Spleen (tissue), 11 donors: Measurements from ENCODE around the gene DNAAF9. TPM values are rescaled to one million over a fixed set of nuclear protein-coding genes. Genes with fewer than 3 reads are reported as not detected.

Source experiments
- DNase-seq: peaks from one replicate; pipeline ENCODE4 v3.0.0-alpha.2; 2020
- H3K27ac ChIP-seq, 8 donors: fragments of 200-600 bp; sonication (generic) in 7 of 8; 1 replicate in 4 of 8; 2 replicates in 4 of 8; pipeline versions ENCODE4 v1.5.0 to v1.8.0; 2016 to 2021; ENCODE audit warnings: inconsistent platforms in 4 of 8, mild to moderate bottlenecking in 4 of 8, moderate library complexity in 1 of 8
- H3K27me3 ChIP-seq, 7 donors: fragments of 200-600 bp; sonication (generic) in 6 of 7; replicated peaks in 1 of 7; 1 replicate in 4 of 7; 2 replicates in 3 of 7; pipeline versions ENCODE4 v1.5.0 to v1.8.0; 2016 to 2021; ENCODE audit warnings: inconsistent platforms in 3 of 7, mild to moderate bottlenecking in 1 of 7
- H3K36me3 ChIP-seq, 6 donors: fragments of 200-600 bp; sonication (generic) in 5 of 6; 1 replicate in 4 of 6; 2 replicates in 2 of 6; pipeline versions ENCODE4 v1.5.0 to v1.8.0; 2016 to 2021; ENCODE audit warnings: inconsistent platforms in 2 of 6
- H3K4me1 ChIP-seq, 6 donors: fragments of 200-600 bp; sonication (generic) in 5 of 6; 1 replicate in 3 of 6; 2 replicates in 3 of 6; pipeline versions ENCODE4 v1.5.0 to v1.8.0; 2016 to 2021; ENCODE audit warnings: inconsistent platforms in 3 of 6
- H3K4me3 ChIP-seq, 8 donors: fragments of 200-600 bp; sonication (generic) in 7 of 8; 1 replicate in 4 of 8; 2 replicates in 4 of 8; pipeline versions ENCODE4 v1.5.0 to v1.8.0; 2016 to 2021; ENCODE audit warnings: inconsistent platforms in 4 of 8, mild to moderate bottlenecking in 4 of 8, moderate library complexity in 2 of 8
- H3K9me3 ChIP-seq, 8 donors: fragments of 200-600 bp; sonication (generic) in 7 of 8; 1 replicate in 4 of 8; 2 replicates in 4 of 8; pipeline versions ENCODE4 v1.5.0 to v1.8.0; 2016 to 2021; ENCODE audit warnings: inconsistent platforms in 4 of 8
- POLR2A ChIP-seq, 3 donors: fragments of 450-650 bp; IDR thresholded peaks; one replicate each; pipeline ENCODE4 v1.5.1; 2017; ENCODE audit warnings: antibody characterized with exemption in 3 of 3, mild to moderate bottlenecking in 1 of 3
- POLR2AphosphoS5 ChIP-seq, 3 donors: sonication (generic); formaldehyde crosslinking; IDR thresholded peaks; one replicate each; pipeline ENCODE4 v1.5.1; 2017; ENCODE audit warnings: antibody characterized with exemption in 3 of 3
- WGBS, 5 donors: extraction: QIAGEN DNeasy Blood & Tissue Kit in 3 of 5; methylation state at CpG; one replicate each; pipeline versions ENCODE4 v1.1.5 to v1.1.7; 2013 to 2018; 5-methylcytosine and 5-hydroxymethylcytosine counted together
- intact Hi-C: fragments of 100-400 bp; cut with DNase I; formaldehyde crosslinking; loops from one replicate; pipeline ENCODE4 v1.15.0; 2023; ENCODE audit warnings: low total_unique reads
- polyA plus RNA-seq, 3 donors: library from polyadenylated mRNA; stranded (reverse); fragments of 200-250 nt; gene quantifications; one replicate each; pipeline ENCODE4 v1.2.1, GENCODE V29; 2013
- total RNA-seq, 7 donors: library from RNA; depleted of rRNA in 3 of 7; stranded (reverse); fragments of >200 nt in 3 of 7; fragmentation: NEBNext Ultra II Directional in 4 of 7; extraction: Animal tissue kit (Norgen Biotek cat#: 25700) in 4 of 7; gene quantifications; one replicate each; pipeline versions ENCODE4 v1.1.0 to v1.2.1, GENCODE V29; 2016 to 2021
- TF ChIP-seq, protein P1 (sequence below), 11 experiments: fragments of 200-600 bp in 7 of 11; fragments of 450-650 bp in 4 of 11; sonication (generic) in 4 of 11; IDR thresholded peaks in 8 of 11; conservative IDR thresholded peaks in 3 of 11; 1 replicate in 7 of 11; 2 replicates in 4 of 11; pipeline versions ENCODE4 v1.4.0 to v1.8.0; 2016 to 2021; ENCODE audit warnings: antibody characterized with exemption in 11 of 11, inconsistent platforms in 4 of 11, mild to moderate bottlenecking in 1 of 11
- donor health status: healthy with polysubstance abuse.
- donor health status: DM: no; HTN: no; CAD: no; lungs with moderate emphysema.
- donor health status: DM: no; HTN: no; CAD: no.
- donor health status: Bipolar disorder and iron deficiency.
- donor health status: healthy.
- donor health status: DM: no; HTN: no; CAD: no.
- donor health status: DM: yes; HTN: yes; CAD: no.

Gene DNAAF9
- total and polyA plus RNA-seq, 10 donors: 1.8 to 21.4 (median 16.4) TPM

DNA sequence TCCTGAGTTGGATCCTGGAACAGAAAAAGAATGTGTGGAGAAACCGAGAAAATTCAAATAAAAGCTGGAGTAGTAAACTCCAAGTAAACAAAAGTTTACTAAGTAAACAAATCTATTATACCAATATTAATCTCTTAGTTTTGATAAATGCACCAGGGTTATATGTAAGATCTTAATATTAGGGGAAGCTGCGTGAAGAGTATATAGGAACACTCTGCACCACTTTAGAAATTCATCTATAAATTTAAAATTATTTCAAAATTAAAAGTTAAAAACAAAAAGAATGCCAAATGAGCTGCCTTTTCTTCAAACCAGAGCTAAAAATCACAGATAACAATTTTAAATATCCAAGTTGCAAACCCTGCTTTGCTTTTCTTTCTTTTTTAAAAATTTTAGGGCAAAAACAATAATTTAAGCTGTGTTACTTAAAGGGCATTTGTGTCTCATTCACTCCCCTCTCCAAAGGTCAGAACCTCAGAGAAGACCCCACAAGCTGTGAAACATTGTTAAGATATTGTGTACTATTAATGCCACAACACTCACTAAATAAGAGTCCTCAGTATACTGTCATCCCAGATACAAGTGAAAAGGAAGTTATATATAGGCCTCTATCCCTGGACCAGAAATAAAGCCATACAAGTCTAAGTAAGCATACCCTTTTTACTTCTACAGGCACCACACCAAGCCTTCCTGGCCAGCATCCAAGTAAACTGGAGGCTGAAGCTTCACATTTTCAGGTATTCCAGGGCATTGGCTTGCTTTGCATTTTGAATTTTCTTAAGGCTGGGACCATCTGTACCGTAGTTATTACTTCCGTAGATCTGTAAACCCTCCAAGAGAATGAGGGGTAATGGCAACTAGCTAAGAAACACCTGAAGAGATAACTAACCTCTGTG is 7.0 kb downstream of the DNAAF9 start:
- intact Hi-C loops: no loop called here
- DNase-seq: no peak
- Histone ChIP-seq H3K4me1 (peaks cover 0 to 23% (median 6%) of the 10 kb centered on the region in 6 donors), H3K27ac (no peak overlapping the region), H3K27me3 (no peaks in the 10 kb centered on the region), H3K9me3 (peaks cover 0 to 11% (median 9%) of the 10 kb centered on the region in 8 donors), H3K36me3 (no peaks in the 10 kb centered on the region), H3K4me3 (no peak overlapping the region)
- no peak for TF ChIP-seq POLR2AphosphoS5 (IDR thresholded peaks at IDR 0.05)
- no peak for TF ChIP-seq POLR2A (IDR thresholded peaks at IDR 0.05)
- TF ChIP-seq, protein P1, sequence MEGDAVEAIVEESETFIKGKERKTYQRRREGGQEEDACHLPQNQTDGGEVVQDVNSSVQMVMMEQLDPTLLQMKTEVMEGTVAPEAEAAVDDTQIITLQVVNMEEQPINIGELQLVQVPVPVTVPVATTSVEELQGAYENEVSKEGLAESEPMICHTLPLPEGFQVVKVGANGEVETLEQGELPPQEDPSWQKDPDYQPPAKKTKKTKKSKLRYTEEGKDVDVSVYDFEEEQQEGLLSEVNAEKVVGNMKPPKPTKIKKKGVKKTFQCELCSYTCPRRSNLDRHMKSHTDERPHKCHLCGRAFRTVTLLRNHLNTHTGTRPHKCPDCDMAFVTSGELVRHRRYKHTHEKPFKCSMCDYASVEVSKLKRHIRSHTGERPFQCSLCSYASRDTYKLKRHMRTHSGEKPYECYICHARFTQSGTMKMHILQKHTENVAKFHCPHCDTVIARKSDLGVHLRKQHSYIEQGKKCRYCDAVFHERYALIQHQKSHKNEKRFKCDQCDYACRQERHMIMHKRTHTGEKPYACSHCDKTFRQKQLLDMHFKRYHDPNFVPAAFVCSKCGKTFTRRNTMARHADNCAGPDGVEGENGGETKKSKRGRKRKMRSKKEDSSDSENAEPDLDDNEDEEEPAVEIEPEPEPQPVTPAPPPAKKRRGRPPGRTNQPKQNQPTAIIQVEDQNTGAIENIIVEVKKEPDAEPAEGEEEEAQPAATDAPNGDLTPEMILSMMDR (IDR thresholded peaks at IDR 0.05 in 8 of 11, conservative IDR thresholded peaks at IDR 0.05 in 3 of 11): no peak
- 82 to 95% (median 94%) methylated on average over 4 of the region's 4 CpGs for WGBS, 5 donors

DNA sequence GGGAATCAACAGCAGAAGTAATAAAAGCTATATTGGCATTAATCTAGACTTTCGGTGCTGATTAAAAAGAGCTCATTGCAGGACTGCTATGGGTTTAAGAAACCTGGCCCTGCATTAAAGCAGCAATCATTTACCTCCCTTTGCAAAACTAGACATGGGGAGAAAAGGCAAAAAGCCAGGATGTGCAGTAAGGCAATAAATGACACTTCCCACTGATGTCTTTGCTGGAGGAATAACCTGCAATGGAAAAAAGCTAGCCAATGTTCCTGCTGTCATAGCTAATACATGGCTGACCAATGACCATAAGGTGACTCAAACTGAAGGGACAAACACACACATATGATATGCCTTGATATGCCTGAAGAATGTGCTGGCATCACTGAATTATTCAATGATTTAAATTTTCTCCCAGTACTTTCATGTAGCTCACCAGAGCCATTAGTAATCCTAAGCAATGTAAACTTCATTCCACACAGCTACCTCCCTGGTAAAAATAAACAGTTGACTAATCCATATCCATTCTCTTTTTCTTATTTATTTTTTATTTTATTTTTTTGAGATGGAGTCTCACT is 8.7 kb downstream of the DNAAF9 start:
- Histone ChIP-seq H3K27ac (no peak overlapping the region), H3K27me3 (no peaks in the 10 kb centered on the region), H3K36me3 (no peaks in the 10 kb centered on the region), H3K4me3 (no peak overlapping the region), H3K9me3 (peaks cover 0 to 16% (median 9%) of the 10 kb centered on the region in 8 donors), H3K4me1 (peaks cover 0 to 9% (median 0%) of the 10 kb centered on the region in 6 donors)
- intact Hi-C loops: no loop called here
- DNase-seq: no peak
- WGBS, 5 donors: 89 to 96% (median 91%) methylated on average over 1 of the region's 1 CpG
- TF ChIP-seq, protein P1 (IDR thresholded peaks at IDR 0.05 in 8 of 11, conservative IDR thresholded peaks at IDR 0.05 in 3 of 11): no peak
- no peak for TF ChIP-seq POLR2AphosphoS5 (IDR thresholded peaks at IDR 0.05)
- no peak for TF ChIP-seq POLR2A (IDR thresholded peaks at IDR 0.05)

DNA sequence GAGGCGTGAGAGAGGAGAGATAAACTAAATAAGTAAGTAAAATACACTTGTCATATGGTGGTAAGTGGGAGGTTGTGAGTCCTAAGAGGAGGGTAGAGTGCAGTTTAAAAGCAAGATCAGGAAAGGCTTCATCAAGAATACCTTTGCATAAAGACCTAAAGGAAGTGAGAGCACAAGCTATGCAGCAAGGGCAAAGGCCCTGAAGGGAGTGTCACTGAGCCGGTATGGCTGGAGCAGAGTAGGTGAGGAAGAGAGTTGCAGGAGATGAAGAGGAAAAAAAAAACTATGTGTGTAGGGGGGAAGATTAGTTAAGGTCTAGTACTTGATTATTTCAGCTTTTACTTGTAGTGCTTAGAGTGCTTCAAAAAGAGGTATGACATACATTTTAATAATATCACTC is 11.0 kb downstream of the DNAAF9 start:
- Histone ChIP-seq H3K36me3 (no peaks in the 10 kb centered on the region), H3K27ac (no peak overlapping the region), H3K4me3 (no peak overlapping the region), H3K27me3 (no peaks in the 10 kb centered on the region), H3K9me3 (peaks cover 0 to 16% (median 9%) of the 10 kb centered on the region in 8 donors), H3K4me1 (peaks cover 0 to 9% (median 0%) of the 10 kb centered on the region in 6 donors)
- TF ChIP-seq POLR2A (IDR thresholded peaks at IDR 0.05): no peak
- no peak for TF ChIP-seq POLR2AphosphoS5 (IDR thresholded peaks at IDR 0.05)
- TF ChIP-seq, protein P1 (IDR thresholded peaks at IDR 0.05 in 8 of 11, conservative IDR thresholded peaks at IDR 0.05 in 3 of 11): no peak
- whole genome bisulfite sequencing, 5 donors: 87 to 96% (median 91%) methylated on average over 2 of the region's 2 CpGs
- DNase-seq: no peak
- intact Hi-C loops: no loop called here

DNA sequence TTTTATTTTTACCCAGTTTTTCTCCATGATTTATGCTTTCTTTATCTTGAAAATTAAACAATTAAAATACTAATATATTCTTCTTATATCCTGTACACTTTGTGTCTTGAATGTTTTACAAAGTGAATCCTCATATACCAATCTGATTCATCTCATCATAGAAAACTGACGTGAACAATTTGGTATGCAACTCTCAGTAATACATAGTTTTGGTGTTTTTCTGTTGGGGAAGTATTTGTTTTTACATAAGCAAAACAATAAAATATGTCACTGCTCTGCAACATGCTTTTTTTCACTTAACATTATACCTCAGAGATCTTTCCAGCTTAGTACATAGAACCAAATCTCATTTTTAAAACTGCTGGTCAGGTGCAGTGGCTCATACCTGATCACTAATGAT is 14.7 kb downstream of the DNAAF9 start:
- H3K36me3 ChIP-seq: no peaks in the 10 kb centered on the region
- 78 to 93% (median 87%) methylated on average over 1 of the region's 1 CpG for WGBS, 5 donors
- H3K27me3 ChIP-seq: no peaks in the 10 kb centered on the region
- no peak for DNase-seq
- peaks cover 0 to 3% (median 0%) of the 10 kb centered on the region in 6 donors for H3K4me1 ChIP-seq
- H3K4me3 ChIP-seq: no peak overlapping the region
- no peak for TF ChIP-seq POLR2AphosphoS5 (IDR thresholded peaks at IDR 0.05)
- TF ChIP-seq, protein P1 (IDR thresholded peaks at IDR 0.05 in 8 of 11, conservative IDR thresholded peaks at IDR 0.05 in 3 of 11): no peak
- TF ChIP-seq POLR2A (IDR thresholded peaks at IDR 0.05): no peak
- H3K27ac ChIP-seq: no peak overlapping the region
- intact Hi-C loops: no loop called here
- peaks cover 0 to 24% (median 12%) of the 10 kb centered on the region in 8 donors for H3K9me3 ChIP-seq
